ENCODE measurements around the gene SPAG16.
"Not testable (repeated sequence)": the region's sequence is repeated elsewhere in the genome, so short reads cannot be mapped to it uniquely, and the experiment has no call there.

The SPAG16 gene

GRCh38 chr2:213679894-213680293 is 395.6 kb downstream of the SPAG16 start:
- H3K4me3 ChIP-seq (ENCODE audit: low read depth, low read length), result no peak overlapping the region
- DNase-seq (ENCODE audit: low read depth), result no peak
- TF ChIP-seq CTCF (IDR thresholded peaks at IDR 0.05; ENCODE audit: low read depth, low read length, missing control alignments), result no peak

- H3K4me3 ChIP-seq (ENCODE audit: low read depth, low read length), result no peak overlapping the region
- DNase-seq (ENCODE audit: low read depth), result no peak
- no peak for TF ChIP-seq CTCF (IDR thresholded peaks at IDR 0.05; ENCODE audit: low read depth, low read length, missing control alignments)
Observed at GRCh38 chr2:213682276-213682675, 398.0 kb downstream of the SPAG16 start.

- no peak for TF ChIP-seq CTCF (IDR thresholded peaks at IDR 0.05; ENCODE audit: low read depth, low read length, missing control alignments)
- no peak overlapping the region for H3K4me3 ChIP-seq (ENCODE audit: low read depth, low read length)
- DNase-seq (ENCODE audit: low read depth), result no peak
Observed at GRCh38 chr2:213688133-213688532, 403.9 kb downstream of the SPAG16 start.

GRCh38 chr2:213688825-213689224 is 404.6 kb downstream of the SPAG16 start:
- H3K4me3 ChIP-seq (ENCODE audit: low read depth, low read length); DNase-seq (ENCODE audit: low read depth): not testable (repeated sequence)

- TF ChIP-seq CTCF (IDR thresholded peaks at IDR 0.05; ENCODE audit: low read depth, low read length, missing control alignments), result no peak
- H3K4me3 ChIP-seq (ENCODE audit: low read depth, low read length), result no peak overlapping the region
- no peak for DNase-seq (ENCODE audit: low read depth)
Observed at GRCh38 chr2:213689585-213689984, 405.3 kb downstream of the SPAG16 start.

GRCh38 chr2:213691351-213691750 is 407.1 kb downstream of the SPAG16 start:
- no peak for TF ChIP-seq CTCF (IDR thresholded peaks at IDR 0.05; ENCODE audit: low read depth, low read length, missing control alignments)
- no peak for DNase-seq (ENCODE audit: low read depth)
- H3K4me3 ChIP-seq (ENCODE audit: low read depth, low read length), result no peak overlapping the region

GRCh38 chr2:213696442-213696841 is 412.2 kb downstream of the SPAG16 start:
- no peak for TF ChIP-seq CTCF (IDR thresholded peaks at IDR 0.05; ENCODE audit: low read depth, low read length, missing control alignments)
- H3K4me3 ChIP-seq (ENCODE audit: low read depth, low read length), result no peak overlapping the region
- peak; percentile 13 for DNase-seq (ENCODE audit: low read depth)

- H3K4me3 ChIP-seq (ENCODE audit: low read depth, low read length); DNase-seq (ENCODE audit: low read depth): not testable (repeated sequence)
Observed at GRCh38 chr2:213701365-213701764, 417.1 kb downstream of the SPAG16 start.
